Fibroblast of skin of scalp (primary cell): ENCODE results near the gene EGF.

Experiments
- DNase-seq: peaks from one replicate; pipeline ENCODE4 v3.0.0-alpha.2; 2013

EGF gene

GRCh38 chr4:110041735-110042134 lies 129.1 kb downstream of the EGF start:
- DNase-seq = no peak

GRCh38 chr4:110042545-110043517 lies 130.1 kb downstream of the EGF start:
- DNase-seq = peak; percentile 87

DNA sequence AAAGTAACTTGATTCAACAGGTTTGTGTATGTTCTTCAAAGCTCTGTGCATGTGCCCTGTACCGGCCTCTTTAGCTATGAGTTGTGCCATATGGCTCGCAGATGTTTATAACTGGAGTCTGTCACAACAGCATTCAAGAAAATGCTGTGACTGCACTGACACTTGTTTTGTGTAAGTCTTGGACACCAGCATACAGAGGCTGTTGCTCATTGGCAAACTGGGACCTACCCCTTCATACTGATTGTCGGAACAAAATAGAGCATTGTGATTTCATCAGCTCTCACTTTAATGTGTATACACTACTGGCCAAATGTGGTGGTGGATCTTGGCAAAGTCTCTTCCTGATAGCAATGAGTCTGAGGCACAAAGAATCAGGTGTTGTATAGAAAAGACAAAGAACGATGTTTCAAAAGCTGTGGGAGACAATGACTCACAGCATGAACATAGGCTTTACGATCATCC lies 133.9 kb downstream of the EGF start:
- peak; percentile 32 for DNase-seq

- DNase-seq = peak; percentile 54
Measured at GRCh38 chr4:110049951-110050925, 137.6 kb downstream of the EGF start.

- peak; percentile 28 for DNase-seq
Measured at GRCh38 chr4:110055158-110055768, 142.6 kb downstream of the EGF start.

DNA sequence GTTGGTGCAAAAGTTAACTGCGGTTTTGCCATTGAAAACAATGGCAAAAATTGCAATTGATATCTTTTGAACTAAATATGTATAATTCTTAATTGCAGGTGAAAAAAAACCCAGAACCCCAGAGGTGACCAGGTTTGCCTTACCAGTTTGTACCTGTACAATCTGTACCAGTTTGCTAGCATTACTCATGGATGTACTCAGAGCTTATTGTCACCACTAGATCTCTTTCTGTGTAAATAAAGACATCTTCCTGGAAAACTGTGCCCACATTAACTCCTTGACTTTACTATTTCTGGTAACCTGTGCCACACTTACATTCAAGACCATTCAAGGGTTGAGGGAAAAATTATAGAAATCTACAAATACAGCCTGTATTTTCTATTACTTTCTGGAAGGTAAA lies 146.0 kb downstream of the EGF start:
- no peak for DNase-seq

DNA sequence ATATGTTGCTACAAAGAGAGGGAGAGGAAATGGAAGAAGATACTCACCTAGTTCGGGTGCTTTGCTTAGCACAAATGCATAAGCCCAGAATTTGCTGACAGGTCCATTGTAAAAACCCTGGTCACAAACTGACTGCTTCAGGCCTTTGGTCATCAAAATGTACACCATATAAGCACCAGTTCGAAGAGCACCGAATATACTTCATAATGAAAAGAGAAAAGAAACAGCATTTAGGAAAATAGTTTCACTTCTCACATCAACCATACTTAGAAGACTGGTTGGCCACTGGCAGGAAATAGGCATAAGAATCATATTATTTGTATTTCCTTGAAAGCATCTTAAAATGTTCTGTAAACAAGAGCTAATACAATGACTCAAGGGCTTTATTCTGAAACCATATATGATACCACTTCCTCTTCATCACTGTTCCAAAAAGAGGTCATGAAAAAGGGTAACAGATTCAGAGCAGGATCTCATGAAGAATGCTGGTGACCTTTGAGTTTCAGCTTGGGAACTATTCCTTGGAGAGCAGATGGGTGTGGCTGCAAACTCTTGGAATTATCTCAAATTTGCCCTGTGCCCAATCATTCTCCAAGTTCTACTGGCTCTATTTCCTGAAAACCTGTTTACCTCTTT lies 147.0 kb downstream of the EGF start:
- DNase-seq = no peak

DNA sequence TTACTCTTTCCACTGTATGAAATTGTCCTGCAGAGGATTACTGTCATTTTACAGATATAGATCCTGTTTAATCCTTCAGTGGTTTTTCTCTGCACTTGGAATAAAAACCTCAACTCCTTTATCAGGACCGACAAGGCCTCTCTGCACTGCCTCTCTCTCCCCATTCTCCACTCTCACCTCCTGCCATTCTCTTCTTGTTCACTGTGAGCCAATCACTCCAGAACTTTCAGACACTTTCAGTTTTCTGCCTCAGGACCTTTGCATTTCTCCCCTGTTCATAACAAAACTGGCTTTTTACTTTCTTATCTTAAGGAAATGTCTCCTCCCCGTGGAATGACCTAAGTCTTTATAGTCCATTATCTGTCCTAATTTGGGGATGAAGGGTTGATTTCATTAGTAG lies 148.4 kb downstream of the EGF start:
- DNase-seq = no peak
